Ascending aorta (tissue), 2 donors: ENCODE measurements around the gene CA12. TPM values are rescaled to one million over a fixed set of nuclear protein-coding genes. Genes with fewer than 3 reads are reported as not detected.
A peak's percentile ranks its signal among the peaks of the same experiment; 100 is the strongest.

ENCODE experiments used
- DNase-seq, 2 donors: peaks; one replicate each; pipeline ENCODE4 v3.0.0-alpha.2; 2019; ENCODE audit warnings: low spot score in 2 of 2
- H3K27ac ChIP-seq, 2 donors: fragments of 200-600 bp; sonication (generic); one replicate each; pipeline ENCODE4 v1.5.1; 2016 to 2017; ENCODE audit warnings: mild to moderate bottlenecking in 1 of 2
- H3K27me3 ChIP-seq: fragments of 200-600 bp; sonication (generic); one replicate; pipeline ENCODE4 v1.5.1; 2017
- H3K36me3 ChIP-seq, 2 donors: fragments of 200-600 bp; sonication (generic); one replicate each; pipeline ENCODE4 v1.5.1; 2016
- H3K4me1 ChIP-seq, 2 donors: fragments of 200-600 bp; sonication (generic); one replicate each; pipeline ENCODE4 v1.5.1; 2016 to 2017; ENCODE audit warnings: mild to moderate bottlenecking in 1 of 2
- H3K4me3 ChIP-seq, 2 donors: fragments of 200-600 bp; sonication (generic); one replicate each; pipeline ENCODE4 v1.5.1; 2016 to 2017; ENCODE audit warnings: mild to moderate bottlenecking in 1 of 2
- H3K9me3 ChIP-seq, 2 donors: fragments of 200-600 bp; sonication (generic); one replicate each; pipeline ENCODE4 v1.5.1; 2016
- CTCF ChIP-seq, 3 experiments: fragments of 200-600 bp in 2 of 3; fragments of 450-650 bp in 1 of 3; sonication (generic) in 2 of 3; IDR thresholded peaks; one replicate each; pipeline ENCODE4 v1.5.1; 2016 to 2019; ENCODE audit warnings: antibody characterized with exemption in 3 of 3, mild to moderate bottlenecking in 1 of 3, moderate library complexity in 1 of 3
- intact Hi-C: fragments of 100-400 bp; cut with DNase I; formaldehyde crosslinking; loops from one replicate; pipeline ENCODE4 v1.15.1; 2023
- total RNA-seq: library from RNA; depleted of rRNA; stranded (reverse); fragments of >200 nt; gene quantifications from one replicate; pipeline ENCODE4 v1.1.0, GENCODE V29; 2016

CA12 gene
- total RNA-seq, 1 donor from 2014 or later = 10.7 TPM

DNA sequence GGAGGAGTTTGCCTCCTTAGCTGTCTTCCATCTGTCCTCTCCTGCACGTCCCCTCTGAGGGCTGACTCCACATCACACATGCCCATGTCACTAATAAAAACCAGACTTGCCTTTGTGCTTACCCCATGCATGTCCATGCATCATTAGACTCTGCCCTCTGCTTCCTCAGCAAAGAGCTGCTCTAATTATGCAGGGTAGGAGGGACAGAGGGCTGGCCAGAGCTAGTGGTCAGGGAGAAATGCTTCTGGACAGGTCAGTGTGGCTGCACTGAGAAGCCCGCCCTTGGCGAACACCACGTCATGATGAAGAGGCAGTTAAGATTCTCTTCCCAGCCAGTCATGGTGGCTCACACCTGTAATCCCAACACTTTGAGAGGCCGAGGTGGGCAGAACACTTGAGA, 8.9 kb downstream of the CA12 start:
- Histone ChIP-seq H3K27ac (peak overlapping the region; percentile 35 to 81), H3K27me3 (no peaks in the 10 kb centered on the region), H3K36me3 (no peaks in the 10 kb centered on the region), H3K4me1 (peaks cover 19 to 22% of the 10 kb centered on the region in 2 donors), H3K9me3 (no peaks in the 10 kb centered on the region), H3K4me3 (no peak overlapping the region)
- intact Hi-C loops = no loop called here
- no peak for DNase-seq
- no peak for TF ChIP-seq CTCF (IDR thresholded peaks at IDR 0.05)

- no peak overlapping the region for H3K4me3 ChIP-seq
- intact Hi-C loops = no loop called here
- H3K27me3 ChIP-seq = no peaks in the 10 kb centered on the region
- H3K36me3 ChIP-seq = no peaks in the 10 kb centered on the region
- no peak for TF ChIP-seq CTCF (IDR thresholded peaks at IDR 0.05)
- H3K4me1 ChIP-seq = peaks cover 19 to 22% of the 10 kb centered on the region in 2 donors
- no peaks in the 10 kb centered on the region for H3K9me3 ChIP-seq
- H3K27ac ChIP-seq = peak overlapping the region; percentile 35 to 81
- peak; percentile 75 to 90 for DNase-seq
Observed at GRCh38 chr15:63372018-63372705, 9.5 kb downstream of the CA12 start.

- Histone ChIP-seq H3K9me3 (no peaks in the 10 kb centered on the region), H3K36me3 (no peaks in the 10 kb centered on the region), H3K27me3 (no peaks in the 10 kb centered on the region), H3K4me1 (peaks cover 19 to 22% of the 10 kb centered on the region in 2 donors), H3K27ac (peak overlapping the region; percentile 35 to 77), H3K4me3 (no peak overlapping the region)
- intact Hi-C loops = no loop called here
- DNase-seq = no peak
- TF ChIP-seq CTCF (IDR thresholded peaks at IDR 0.05) = no peak
Observed at GRCh38 chr15:63371297-63371918, 10.2 kb downstream of the CA12 start.

- H3K36me3 ChIP-seq = no peaks in the 10 kb centered on the region
- H3K4me1 ChIP-seq = peaks cover 19 to 22% of the 10 kb centered on the region in 2 donors
- no peak overlapping the region for H3K4me3 ChIP-seq
- DNase-seq = no peak
- peak overlapping the region in 1 of 2 donors; percentile 77 for H3K27ac ChIP-seq
- H3K27me3 ChIP-seq = no peaks in the 10 kb centered on the region
- no peak for TF ChIP-seq CTCF (IDR thresholded peaks at IDR 0.05)
- intact Hi-C loops = no loop called here
- no peaks in the 10 kb centered on the region for H3K9me3 ChIP-seq
Observed at GRCh38 chr15:63370764-63371163, 10.9 kb downstream of the CA12 start.

DNA sequence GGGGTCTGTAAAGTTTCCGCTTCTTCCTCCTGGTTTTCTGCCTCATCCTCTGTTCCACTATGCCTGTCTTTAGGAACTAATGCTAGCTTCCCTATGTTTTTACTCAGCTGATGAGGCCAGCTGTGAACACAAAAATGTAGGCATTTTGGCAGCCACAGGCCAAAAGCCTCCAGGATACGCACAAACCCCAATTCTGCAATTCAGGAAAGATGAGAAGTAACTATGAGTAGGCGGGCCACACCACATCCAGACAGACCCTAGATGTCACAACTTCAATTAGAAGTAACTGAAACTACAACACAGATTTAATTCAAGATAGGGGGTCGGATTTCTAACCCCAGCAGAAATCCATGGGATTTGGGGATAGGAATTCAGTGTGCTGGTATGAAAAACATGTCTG, 11.9 kb downstream of the CA12 start:
- Histone ChIP-seq H3K9me3 (no peaks in the 10 kb centered on the region), H3K27me3 (no peaks in the 10 kb centered on the region), H3K4me1 (peaks cover 15 to 19% of the 10 kb centered on the region in 2 donors), H3K4me3 (no peak overlapping the region), H3K27ac (peak overlapping the region in 1 of 2 donors; percentile 65), H3K36me3 (no peaks in the 10 kb centered on the region)
- intact Hi-C loops = no loop called here
- TF ChIP-seq CTCF (IDR thresholded peaks at IDR 0.05) = no peak
- DNase-seq = no peak
